CD4-positive, alpha-beta T cell treated with Interleukin-4 for 1 hour (primary cell): ENCODE measurements around the gene PTBP3.
"Not testable (repeated sequence)": the region's sequence is repeated elsewhere in the genome, so short reads cannot be mapped to it uniquely, and the experiment has no call there.

ENCODE experiments used
- DNase-seq, 2 donors: peaks; one replicate each; pipeline ENCODE4 v3.0.0-alpha.2; 2020 to 2022

Gene PTBP3

GRCh38 chr9:112267086-112267485, 66.3 kb downstream of the PTBP3 start:
- DNase-seq, result not testable (repeated sequence)

DNA sequence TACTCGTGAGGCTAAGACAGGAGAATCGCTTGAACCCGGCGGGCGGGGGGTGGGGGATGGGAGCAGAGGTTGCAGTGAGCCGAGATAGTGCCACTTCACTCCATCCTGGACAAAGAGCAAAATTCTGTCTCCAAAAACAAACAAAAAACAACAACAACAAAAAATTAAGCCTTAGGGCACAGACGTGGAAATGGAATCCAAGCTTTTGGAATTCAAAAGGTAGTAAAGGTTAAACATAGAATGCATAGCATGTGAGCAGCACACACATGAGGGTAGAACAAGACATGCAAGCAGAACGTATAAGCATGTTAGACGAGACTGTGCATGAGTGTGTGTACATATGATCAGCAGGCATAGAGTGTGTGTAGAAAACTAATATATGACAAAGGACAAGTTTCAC, 68.0 kb downstream of the PTBP3 start:
- DNase-seq, result no peak

DNA sequence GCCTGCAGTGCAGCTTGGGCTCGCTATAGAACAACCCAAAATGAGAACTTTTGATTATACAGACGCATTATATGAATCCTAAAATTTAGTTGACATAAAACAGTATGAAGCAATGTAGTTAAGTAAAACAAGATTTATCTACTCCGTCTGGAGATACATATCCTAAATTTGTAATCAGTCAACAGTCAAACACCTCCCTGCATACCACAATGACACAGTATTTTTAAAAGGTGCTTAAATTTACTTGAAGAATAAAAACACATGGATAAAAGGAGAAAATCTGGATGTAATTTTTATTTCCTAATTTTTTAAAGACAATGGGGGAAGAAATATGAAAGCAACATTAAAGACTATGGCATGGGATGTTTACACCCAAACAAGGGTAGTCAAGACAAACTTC, 70.8 kb downstream of the PTBP3 start:
- DNase-seq, result no peak

GRCh38 chr9:112261133-112261532, 72.3 kb downstream of the PTBP3 start:
- DNase-seq, result no peak

GRCh38 chr9:112258106-112258505, 75.3 kb downstream of the PTBP3 start:
- DNase-seq, result no peak

DNA sequence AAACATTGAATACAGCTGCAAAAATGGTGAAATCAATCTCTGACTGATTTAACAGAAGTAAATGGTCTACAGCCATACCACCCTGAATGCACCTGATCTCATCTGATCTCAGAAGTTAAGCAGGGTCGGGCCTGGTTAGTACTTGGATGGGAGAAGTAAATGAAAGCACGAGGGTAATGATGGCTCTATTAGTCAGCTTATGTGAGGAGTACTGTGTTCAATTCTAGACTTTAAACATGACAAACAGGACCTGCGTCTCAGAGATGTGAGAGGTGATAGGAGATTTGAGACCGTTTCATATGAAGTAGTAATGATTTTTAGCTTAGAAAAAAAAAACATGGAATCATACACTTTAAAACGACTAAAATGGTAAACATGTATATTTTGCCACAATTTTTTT, 81.2 kb downstream of the PTBP3 start:
- DNase-seq, result no peak

DNA sequence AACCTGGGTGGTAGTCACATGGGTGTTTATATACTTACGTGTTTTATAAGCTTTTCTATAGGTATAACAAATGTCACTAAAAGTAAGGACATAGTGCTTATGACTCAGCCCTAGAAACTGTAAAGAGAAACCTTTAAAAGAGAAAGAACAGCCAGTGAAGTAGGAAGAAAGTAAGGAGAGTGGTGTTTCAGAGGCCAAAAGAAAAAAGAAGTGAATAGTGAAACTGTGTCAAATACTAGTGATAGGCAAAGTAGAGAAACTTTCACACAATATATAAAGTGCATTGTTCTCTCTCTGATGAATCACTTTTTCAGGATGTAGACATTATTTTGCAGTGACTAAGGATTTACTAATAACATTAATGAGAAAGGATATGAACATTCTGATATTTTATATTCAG, 84.1 kb downstream of the PTBP3 start:
- DNase-seq, result no peak

- DNase-seq, result no peak
Observed at GRCh38 chr9:112248722-112249121, 84.7 kb downstream of the PTBP3 start.

GRCh38 chr9:112247090-112247489, 86.3 kb downstream of the PTBP3 start:
- no peak for DNase-seq

GRCh38 chr9:112245126-112245525, 88.3 kb downstream of the PTBP3 start:
- no peak for DNase-seq

DNA sequence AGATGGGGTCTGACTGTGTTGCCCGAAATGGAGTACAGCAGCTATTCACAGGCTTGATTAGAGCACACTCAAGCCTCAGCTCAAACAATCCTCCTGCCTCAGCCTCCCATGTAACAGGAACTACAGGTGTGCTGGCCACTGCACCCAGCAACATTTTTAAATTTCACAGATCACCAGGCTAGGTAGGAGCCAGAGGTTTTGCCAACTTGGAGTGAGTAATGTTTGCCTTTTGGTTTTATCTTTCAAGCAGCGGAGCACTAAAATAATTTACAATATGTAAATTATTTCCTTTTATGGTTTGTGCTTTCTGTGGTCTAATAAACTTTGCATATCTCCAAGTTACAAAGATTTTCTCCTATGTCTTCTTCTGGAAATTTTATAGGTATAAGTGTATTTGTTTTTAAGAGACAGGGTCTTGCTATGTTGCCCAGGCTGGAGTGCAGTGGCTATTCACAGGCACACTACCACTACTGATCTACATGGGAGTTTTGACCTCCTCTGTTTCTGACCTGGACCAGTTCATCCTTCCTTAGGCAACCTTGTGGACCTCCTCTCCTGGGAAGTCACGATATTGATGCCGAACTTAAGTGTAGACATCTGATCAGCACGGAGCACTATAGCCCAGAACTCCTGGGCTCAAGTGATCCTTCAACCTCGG, 91.1 kb downstream of the PTBP3 start:
- DNase-seq, result no peak

- no peak for DNase-seq
Observed at GRCh38 chr9:112241491-112241890, 91.9 kb downstream of the PTBP3 start.

DNA sequence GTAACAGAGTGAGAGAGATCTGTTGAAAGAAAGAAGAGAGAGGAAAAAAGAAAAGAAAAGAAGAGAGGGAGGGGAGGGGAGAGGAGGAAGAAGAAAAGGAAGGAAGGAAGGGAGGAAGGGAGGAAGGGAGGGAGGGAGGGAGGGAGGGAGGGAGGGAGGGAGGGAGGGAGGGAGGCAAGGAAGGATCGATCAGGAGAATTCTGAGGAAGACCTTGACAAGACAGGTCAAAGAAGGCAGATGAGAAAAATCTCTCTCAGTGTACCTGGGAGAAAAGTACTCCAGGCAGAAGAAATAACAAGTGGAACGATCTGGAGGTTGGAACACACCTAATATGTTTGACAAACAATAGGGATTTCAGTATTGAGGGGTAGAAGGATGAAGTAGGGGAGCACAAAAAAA, 93.7 kb downstream of the PTBP3 start:
- DNase-seq, result no peak

GRCh38 chr9:112239284-112239683, 94.1 kb downstream of the PTBP3 start:
- DNase-seq, result no peak

GRCh38 chr9:112234779-112235178, 98.6 kb downstream of the PTBP3 start:
- DNase-seq, result no peak

DNA sequence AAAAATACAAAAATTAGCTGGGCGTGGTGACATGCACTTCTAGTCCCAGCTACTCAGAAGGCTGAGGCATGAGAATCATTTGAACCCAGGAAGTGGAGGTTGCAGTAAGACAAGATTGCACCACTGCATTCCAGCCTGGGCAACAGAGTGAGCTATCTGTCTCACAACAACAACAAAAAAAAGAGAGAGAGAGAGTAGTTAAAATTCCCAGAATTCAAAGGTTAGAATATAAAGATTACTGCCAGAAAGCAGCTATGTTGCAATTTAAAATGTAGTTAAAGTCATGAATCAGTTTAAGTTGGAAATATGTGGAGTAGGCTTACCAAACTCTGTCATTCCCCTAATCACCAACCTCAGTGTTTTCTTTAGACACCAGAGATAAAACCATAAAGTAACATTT, 99.7 kb downstream of the PTBP3 start:
- no peak for DNase-seq

- no peak for DNase-seq
Observed at GRCh38 chr9:112232233-112232632, 101.2 kb downstream of the PTBP3 start.

DNA sequence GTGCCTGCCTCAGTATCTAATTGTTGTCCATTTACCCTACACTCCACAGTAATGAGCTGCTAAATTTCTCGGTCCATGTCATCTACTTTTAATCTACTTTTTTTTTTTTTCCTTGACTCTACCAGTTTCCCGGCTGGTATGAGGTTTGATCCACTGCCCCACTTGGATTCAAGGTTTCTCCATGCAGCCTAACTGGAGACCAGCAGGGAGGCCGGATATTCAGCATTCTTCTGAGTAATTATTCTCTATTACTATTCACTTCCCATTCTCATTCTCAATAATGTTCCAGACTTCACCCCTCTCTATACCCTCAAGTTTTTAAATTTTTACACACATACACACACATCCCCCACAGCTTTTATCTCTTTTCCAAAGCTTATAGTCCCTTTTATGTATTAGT, 107.3 kb downstream of the PTBP3 start:
- DNase-seq, result no peak

- DNase-seq, result no peak
Observed at GRCh38 chr9:112224401-112225289, 108.8 kb downstream of the PTBP3 start.

- DNase-seq, result peak in 1 of 2 donors; percentile 30
Observed at GRCh38 chr9:112218908-112219307, 114.5 kb downstream of the PTBP3 start.

DNA sequence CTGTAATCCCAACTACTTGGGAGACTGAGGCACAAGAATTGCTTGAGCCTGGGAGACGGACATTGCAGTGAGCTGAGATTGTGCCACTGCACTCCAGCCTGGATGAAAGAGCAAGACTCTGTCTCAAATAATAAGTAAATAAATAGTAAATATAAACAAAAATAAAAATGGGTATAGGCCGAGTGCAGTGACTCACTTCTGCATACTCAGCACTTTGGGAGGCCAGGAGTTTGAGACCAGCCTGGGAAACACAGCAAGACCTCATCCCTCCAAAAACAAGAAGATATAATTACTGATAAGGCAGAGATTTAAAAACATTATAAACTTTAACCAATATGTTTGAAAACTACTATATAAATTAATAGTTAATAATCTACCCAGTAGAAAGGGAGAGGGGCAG, 120.5 kb downstream of the PTBP3 start:
- DNase-seq, result no peak

GRCh38 chr9:112207451-112207850, 126.0 kb downstream of the PTBP3 start:
- DNase-seq, result no peak

- no peak for DNase-seq
Observed at GRCh38 chr9:112203536-112203935, 129.9 kb downstream of the PTBP3 start.

DNA sequence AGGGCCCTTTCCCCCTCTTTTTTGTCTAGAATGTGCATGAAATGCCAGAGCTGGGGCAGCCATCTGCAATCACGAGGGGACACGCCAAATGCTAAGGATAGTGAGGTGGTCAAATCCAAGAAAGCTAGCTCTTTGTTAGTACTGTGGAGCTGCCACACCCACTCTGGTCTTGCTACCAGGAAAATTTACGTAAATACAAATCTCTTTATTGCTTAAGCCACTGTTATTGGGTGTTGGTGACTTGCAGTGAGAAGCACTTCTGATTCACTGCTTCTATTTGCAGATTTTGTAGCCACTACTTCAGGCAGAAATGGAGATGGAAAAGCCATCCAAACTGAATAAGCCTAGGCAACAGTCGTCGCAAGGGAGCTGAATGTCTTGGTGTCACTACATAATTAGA, 132.7 kb downstream of the PTBP3 start:
- DNase-seq, result no peak

GRCh38 chr9:112198646-112199045, 134.8 kb downstream of the PTBP3 start:
- DNase-seq, result no peak
